Choroid plexus epithelial cell (primary cell): ENCODE data around the gene CTU2.

ENCODE experiments used
- DNase-seq: peaks from one replicate; pipeline ENCODE4 v3.0.0-alpha.2; 2010; ENCODE audit warnings: low read depth
- H3K4me3 ChIP-seq: 2 replicates; pipeline ENCODE4 v1.5.1; 2011; ENCODE audit warnings: low read depth, mild to moderate bottlenecking, control low read depth, low read length, moderate library complexity
- TF ChIP-seq, protein P1 (sequence below): conservative IDR thresholded peaks from 2 replicates; pipeline ENCODE4 v1.5.1; 2011; ENCODE audit warnings: low read depth, mild to moderate bottlenecking, control low read depth, inconsistent platforms, low read length, moderate library complexity

Gene CTU2

DNA sequence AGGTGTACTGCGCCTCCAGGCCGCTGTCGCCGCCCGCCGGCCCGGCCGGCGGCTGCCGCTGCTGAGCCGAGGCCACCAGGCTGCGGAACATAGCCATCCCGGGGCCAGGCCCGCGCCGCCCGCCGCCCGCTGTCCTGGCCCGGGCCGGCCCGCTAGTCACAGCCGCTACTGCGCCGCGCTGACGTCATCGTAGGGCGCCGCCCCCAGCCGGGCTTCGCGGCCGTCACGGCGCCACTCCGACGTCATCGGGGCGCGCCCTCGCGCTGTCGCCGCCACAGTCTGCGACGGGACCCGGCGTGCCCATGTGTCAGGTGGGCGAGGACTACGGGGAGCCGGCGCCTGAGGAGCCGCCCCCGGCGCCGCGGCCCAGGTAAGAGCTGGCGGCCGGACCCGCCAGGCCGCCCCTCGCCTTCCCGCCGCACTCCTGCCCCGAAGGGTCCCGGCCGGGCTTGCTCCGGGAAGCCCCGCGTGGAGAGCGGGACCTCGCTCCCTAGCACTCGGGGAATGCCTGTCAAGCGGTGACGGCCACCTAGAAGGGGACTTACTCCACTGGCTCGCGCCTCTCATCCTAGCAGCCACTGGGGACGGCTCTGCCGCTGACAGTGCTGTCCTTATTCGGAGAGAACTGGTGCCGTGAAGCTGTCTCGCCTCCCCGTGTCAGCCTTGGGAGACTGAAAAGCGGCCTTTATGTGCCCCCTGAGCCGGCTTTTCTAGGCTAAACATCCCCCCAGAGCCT lies at the start of gene CTU2, which contains the start of gene RNF166:
Gene CTU2 (plus strand): TSS at position 275 of the 736 bp plus-strand sequence. CDS start 28 bp downstream, at position 303.
Gene RNF166 (minus strand): TSS at position 180 of the 736 bp plus-strand sequence. CDS start 83 bp downstream, at position 97.
- peak within 1 kb of the TSS; percentile 96 for H3K4me3 ChIP-seq
- peak; percentile 82 for DNase-seq
- TF ChIP-seq, protein P1, sequence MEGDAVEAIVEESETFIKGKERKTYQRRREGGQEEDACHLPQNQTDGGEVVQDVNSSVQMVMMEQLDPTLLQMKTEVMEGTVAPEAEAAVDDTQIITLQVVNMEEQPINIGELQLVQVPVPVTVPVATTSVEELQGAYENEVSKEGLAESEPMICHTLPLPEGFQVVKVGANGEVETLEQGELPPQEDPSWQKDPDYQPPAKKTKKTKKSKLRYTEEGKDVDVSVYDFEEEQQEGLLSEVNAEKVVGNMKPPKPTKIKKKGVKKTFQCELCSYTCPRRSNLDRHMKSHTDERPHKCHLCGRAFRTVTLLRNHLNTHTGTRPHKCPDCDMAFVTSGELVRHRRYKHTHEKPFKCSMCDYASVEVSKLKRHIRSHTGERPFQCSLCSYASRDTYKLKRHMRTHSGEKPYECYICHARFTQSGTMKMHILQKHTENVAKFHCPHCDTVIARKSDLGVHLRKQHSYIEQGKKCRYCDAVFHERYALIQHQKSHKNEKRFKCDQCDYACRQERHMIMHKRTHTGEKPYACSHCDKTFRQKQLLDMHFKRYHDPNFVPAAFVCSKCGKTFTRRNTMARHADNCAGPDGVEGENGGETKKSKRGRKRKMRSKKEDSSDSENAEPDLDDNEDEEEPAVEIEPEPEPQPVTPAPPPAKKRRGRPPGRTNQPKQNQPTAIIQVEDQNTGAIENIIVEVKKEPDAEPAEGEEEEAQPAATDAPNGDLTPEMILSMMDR: no peak

DNA sequence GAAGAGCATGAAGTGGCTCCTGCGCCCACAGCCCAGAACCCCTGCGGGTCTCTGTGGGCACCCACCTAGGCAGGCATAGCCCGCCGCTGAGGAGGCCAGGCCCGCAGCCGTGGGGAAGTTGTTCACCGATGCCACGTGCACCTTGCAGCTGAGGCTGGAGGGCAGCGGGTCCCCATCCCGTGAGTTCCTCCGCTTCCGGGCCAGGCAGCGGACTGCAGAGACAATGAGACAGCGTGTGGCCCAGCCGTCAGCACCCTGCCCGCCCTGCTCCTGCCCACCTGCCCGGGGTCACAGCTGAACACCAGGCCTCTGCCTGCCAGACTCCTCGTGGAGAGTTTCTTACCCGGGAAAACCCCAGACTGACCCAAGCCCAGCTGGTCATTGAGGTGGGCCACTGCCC lies 48.9 kb upstream of the CTU2 start:
- no peak for DNase-seq
- TF ChIP-seq, protein P1: no peak
- no peak overlapping the region for H3K4me3 ChIP-seq

DNA sequence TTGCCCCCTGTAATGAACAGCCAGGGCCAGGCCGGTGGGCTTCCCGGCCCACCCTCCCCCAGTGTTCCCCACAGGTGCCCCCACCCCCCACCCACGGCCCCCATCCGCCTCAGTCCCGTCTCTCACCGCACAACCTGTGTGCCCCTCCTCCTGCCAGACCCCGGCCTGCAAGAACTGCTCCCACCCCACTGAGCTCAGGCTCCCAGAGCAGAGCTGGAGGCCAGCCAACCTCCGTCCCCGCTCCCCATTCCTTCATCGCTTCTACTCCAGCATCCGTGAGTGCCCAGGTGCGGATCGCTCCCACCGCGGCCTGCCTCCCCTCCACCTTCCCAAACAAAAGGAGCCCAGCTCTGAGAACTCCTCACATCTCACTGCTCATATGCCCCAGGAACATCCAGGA lies 47.6 kb upstream of the CTU2 start:
- no peak overlapping the region for H3K4me3 ChIP-seq
- DNase-seq: no peak

DNA sequence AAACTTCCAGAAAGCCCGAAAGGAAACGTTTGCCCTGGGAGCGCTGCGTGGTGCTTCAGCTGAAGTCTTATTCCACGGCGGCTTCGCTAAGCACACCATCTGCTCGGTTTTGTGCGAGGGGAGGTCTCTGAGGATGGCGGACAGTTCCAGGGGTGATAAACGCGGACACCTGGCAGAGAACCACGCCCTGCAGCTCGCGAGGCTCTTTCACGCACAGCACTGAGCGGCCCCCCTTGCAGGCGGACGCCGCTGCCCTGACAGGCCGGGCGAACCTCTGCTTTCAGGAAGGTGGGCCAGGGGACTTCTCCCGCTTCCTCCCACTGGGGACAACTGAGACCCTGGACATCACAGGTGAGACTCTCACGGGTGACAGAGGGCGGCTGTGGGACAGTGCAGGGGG lies 47.1 kb upstream of the CTU2 start:
- TF ChIP-seq, protein P1: no peak
- H3K4me3 ChIP-seq: no peak overlapping the region
- no peak for DNase-seq

More for the DNA sequence above, 47.6 kb upstream of the CTU2 start:
- TF ChIP-seq, protein P1: no peak

DNA sequence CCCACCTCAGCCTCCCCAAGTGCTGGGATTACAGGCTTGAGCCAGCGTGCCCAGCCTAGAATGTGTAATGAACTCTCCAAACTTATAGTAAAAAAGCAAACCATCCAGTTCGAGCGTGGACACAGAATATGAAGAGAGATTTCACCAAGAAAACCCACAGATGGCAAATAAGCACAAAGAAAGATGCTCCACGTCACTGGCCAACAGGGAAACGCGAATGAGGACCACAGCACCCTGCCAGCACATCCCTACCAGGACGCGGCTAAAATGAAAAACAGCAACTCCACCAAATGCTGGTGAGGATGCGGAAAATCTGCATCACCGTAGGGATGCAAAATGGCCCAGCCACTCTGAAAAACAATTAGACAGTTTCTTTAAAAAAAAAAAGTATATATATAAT lies 44.8 kb upstream of the CTU2 start:
- DNase-seq: no peak
- H3K4me3 ChIP-seq: no peak overlapping the region
- TF ChIP-seq, protein P1: no peak

DNA sequence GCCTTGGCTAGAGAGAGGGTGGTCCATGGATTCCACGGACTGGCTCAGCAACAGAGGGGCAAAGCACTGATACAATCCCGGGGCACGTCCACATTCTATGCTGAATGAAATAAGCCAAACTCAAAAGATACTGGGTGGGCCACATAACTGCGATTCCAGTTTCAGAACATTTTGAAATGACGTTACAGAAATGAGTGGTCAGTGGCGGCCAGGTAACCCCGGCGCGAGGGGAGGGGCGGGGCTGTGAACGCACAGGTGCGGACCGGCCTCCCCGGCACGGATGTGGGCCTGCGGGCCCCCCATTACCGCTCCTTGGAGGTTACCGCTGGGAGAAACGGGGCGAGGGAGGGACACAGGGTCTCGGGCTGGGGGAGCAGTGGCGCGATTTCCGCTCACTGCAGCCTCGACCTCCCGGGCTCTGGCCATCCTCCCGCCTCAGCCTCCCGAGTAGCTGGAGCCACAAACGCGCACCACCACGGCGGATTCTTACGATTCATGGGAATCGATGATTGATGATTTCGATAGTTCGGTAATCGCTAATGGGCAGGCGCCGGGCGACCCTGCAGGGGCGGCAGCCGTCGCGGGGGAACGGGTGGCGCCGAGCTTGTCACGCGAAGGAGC lies 44.0 kb upstream of the CTU2 start:
- TF ChIP-seq, protein P1: no peak
- no peak for DNase-seq
- H3K4me3 ChIP-seq: peak overlapping the region; percentile 85
